HG03135 (cell line): ENCODE results near the gene TMC6.
A peak's percentile ranks its signal among the peaks of the same experiment; 100 is the strongest.

ENCODE experiments used
- ATAC-seq: cut with Tn5 transposase; IDR thresholded peaks from one replicate; pipeline ENCODE4 v1.9.1; 2021; ENCODE audit warnings: mild to moderate bottlenecking, moderate library complexity; ENCODE audit not compliant: unreplicated experiment

Gene TMC6

GRCh38 chr17:78137392-78138203, 9.0 kb upstream of the TMC6 start:
- no peak for ATAC-seq

DNA sequence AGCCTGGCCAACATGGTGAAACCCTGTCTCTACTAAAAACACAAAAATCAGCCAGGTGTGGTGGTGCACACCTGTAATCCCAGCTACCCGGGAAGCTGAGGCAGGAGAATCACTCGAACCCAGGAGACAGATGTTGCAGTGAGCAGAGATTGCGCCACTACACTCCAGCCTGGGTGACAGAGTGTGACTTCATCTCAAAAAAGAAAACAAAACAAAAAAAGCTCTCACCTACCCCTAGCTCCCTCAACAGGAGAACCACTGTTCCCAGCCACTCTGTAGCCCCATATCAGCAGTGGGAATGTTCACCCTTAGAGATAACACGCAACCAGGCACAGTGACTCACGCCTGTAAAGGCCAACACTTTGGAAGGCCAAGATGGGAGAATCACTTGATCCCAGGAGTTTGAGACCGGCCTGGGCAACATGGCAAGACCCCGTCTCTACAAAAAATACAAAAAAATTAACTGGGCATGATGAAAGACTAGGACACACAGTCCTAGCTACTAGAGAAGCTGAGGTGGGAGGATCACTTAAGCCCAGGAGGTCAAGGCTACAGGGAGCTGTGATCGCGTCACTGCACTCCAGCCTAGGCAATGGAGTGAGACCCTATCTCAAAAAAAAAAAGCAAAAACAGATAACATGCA, 7.4 kb upstream of the TMC6 start:
- no peak for ATAC-seq

DNA sequence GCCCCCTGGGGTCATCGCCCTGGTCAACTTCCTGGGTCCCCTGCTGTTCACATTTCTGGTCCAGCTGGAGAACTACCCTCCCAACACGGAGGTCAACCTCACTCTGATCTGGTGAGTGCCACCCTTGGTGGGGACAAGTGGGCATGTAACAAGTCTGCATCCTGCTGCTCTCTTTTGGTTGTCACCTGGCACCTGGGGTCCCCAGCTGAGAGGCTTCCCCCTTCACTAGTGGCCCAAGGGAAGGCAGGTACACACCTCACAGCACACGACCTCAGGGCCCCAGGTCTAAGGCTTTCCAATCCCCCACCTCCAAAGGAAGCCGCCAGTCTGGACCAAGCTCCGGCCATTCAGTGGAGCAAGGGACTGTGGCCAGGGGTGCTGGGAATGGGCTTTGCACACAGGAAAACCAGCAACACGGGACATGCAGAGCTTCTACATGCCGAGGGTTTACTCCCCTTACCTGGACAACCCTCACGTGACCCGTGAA, 6.4 kb upstream of the TMC6 start:
- ATAC-seq, result no peak

DNA sequence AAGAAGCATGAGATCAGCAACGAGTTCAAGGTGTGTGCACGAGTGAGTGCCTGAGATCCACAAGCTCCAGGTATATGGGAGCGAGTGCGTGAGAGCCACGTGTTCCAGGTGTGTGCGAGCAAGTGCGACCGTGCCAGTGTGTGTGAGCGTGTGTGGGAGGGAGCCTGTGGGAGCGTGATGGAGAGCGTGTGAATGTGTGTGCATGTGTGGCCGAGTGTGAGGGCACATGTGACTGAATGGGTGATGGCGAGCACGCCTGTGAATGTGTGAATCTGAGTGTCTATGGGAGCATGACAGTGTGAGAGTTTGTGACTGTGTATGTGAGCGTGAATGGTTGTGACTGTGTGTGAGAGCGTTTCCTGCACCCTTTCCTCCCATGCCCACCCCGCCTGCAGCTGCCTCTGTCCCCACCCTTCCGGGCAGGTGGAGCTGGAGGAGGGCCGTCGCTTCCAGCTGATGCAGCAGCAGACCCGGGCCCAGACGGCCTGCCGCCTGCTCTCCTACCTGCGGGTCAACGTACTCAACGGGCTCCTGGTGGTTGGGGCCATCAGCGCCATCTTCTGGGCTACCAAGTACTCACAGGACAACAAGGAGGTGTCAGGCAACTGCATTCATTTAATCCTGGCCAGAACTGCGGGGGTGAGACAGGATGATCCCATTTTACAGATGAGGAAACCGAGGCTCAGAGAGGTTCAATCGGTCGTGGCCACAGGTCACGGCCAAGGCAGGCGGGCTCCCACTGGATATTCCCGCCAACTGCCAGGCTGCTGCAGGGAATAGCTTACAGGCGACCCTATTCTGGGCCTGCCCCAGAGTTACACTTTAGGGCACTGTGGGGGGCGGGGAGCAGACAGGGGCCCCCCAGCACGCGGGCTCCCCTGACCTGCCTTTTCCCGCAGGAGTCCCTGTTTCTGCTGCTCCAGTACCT, 5.7 kb upstream of the TMC6 start:
- no peak for ATAC-seq

DNA sequence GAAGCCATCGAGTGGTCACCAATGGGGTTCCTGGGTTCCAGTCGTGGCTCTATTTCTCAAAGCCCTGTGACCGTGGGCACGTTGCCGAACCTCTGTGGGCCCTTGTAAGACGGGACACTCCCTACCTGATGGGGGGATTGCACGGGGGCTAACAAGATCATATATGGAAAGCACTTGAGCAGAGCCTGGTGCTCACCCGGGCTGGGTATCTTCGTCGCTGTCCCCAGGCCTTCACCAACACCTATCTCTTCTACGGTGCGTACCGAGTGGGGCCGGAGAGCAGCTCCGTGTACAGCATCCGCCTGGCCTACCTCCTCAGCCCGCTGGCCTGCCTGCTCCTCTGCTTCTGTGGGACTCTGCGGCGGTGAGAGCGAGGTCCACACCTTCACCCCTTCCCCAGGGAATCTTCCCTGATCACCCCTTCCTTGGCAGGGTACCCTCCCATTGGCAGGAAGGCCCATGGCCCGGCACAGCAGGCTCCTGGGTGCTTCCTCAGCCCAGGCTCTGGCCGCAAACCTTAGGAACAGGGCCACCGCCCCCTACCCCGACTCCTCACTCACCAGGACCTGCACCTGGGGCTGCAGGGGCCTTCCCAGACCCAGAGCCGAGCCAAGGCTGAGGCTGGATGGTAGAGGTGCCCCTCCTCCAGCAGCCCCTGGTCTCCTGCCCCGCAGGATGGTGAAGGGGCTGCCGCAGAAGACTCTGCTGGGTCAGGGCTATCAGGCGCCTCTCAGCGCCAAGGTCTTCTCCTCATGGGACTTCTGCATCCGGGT, 4.8 kb upstream of the TMC6 start:
- ATAC-seq, result no peak

GRCh38 chr17:78132767-78133178, 4.2 kb upstream of the TMC6 start:
- no peak for ATAC-seq

GRCh38 chr17:78132084-78132676, 3.6 kb upstream of the TMC6 start:
- no peak for ATAC-seq

- ATAC-seq, result no peak
These were observed 2.9 kb upstream of the TMC6 start for GRCh38 chr17:78131172-78132083.

- ATAC-seq, result peak; percentile 31
These were observed 2.0 kb upstream of the TMC6 start, which contains the start of gene TMC8 for GRCh38 chr17:78130437-78131101. TMC8 (plus strand) TSS chr17:78130771; CDS start chr17:78131589, 818 bp downstream.

GRCh38 chr17:78130090-78130436, 1.5 kb upstream of the TMC6 start:
- ATAC-seq, result no peak

DNA sequence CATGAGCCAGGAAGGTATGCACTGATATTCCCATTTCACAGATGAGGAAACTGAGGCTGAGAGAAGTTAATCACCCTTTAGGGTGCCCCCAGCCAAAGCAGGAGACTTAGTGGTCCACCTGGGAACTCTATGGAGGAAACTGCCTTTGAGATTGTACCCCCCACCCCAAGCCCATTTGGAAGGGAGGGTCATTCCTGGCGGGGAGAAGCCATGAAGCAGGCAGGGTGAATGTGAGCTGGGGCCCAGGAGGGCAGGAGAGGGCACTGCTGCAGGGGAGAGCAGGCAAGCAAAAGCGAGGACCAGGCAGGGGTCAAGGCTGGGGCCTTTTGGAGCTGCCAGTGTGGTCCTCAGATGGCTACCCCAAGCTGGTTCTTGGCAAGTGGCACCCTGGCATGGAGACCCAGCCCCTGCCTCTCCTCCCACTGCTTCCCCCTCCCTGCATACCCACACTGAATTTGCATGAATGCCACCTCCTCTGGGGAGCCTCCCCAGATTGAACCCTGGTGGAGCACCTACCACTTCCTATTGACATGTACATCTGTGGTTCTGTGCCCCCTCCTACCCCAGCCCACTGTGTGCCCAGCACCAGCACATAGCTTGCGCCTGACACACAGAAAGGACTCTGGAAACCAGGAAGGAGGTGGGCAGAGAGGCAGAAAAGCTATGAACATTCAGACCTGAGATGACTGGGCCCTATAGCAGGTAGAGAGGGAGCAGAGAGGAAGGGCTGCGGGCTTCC, 965 bp upstream of the TMC6 start:
- ATAC-seq, result no peak

DNA sequence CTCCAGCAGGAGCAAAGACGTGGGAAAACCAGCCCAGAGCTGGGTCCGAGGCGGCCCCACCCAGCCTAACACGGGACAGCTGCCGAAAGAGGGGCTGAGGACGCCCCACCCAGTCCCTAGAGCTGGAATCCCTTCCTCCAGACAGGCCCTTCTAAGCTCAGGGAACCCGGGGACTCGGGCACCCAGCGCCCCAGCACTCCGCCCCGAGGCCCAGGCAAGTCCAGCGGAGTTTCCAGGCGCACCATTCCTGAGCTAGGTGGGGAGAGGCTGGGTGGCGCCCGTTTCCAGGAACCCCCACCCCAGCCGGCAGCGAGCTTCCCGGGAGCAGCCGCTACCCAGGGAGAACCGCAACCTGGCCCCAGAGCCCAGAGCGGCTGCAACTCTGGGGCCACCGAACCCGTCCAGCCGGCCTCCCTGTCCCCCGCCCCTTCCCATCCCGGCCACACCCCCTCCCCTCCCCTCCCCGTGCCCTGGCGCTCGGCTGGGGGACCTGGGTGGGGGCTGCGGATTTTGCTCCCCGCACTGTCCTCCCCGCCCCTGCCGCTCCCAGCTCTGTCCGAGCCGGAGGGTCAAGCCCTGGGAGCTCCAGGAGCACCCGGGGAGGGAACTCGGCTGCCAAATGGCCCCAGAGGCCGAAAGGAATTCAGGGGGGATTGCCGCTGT, 536 bp downstream of the TMC6 start:
- ATAC-seq, result no peak

- ATAC-seq, result no peak
These were observed 1.2 kb downstream of the TMC6 start for GRCh38 chr17:78127239-78127887.

DNA sequence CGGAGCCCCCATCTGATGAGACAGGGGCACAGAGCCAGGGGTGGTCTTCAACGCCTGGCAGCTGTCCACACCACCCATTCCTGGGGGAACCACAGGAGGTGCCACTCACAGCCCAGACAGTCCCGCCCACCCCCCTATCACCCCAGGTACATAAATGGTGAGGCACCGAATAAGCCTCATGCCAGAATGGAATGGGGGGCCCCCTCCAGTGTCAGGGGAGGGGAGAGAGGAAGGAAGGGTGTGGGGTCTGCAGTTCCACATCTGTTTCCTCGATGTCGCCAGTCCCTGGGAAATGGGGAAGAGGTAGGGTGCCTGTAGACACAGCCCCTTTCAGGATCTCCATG, 1.7 kb downstream of the TMC6 start:
- ATAC-seq, result no peak

DNA sequence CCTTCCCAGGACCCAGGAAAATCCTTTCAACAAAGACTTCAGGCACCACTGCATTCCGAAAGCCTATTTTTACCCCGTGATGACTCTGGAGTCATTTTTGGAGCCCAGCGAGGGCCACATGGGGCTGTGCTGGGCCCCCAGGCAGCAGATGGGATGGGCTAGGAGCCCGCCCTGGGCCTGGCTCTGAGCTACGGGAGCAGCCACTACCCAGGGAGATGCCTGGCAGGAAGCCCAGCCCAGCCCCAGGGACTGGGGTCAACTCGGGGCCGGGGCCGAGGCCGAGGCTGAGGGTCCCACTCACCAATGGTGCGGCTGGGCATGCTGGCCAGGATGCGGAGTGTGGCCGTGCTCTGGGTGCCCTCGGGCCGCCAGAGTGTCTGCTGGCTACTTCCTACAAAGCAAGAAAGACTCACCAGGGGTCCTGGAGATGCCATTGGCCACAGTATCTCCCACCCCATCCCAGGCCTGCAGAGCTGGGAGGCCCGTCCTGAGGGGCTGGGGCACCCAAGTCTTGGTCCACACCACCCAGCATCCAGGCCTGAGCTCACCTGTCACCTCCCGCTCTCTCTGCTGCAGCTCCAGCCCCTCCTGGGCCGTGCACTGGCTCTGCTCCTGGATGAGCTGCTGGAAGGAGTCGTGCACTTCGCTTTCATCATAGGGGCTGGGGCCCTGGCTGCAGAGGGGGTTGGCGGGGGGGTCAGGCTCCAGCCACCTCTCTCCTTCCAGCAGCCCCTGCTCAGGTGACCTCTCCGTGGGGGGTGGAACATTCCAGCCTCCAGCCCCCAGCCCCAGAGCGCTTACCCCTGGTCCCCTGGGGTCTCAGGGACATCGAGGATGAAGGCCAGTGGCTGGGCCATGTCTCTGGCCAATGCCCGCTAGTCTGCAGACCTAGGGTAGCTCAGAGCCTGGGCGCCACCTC, 2.3 kb downstream of the TMC6 start:
- ATAC-seq, result no peak
